ENCODE data around the gene MASTL.

DNA sequence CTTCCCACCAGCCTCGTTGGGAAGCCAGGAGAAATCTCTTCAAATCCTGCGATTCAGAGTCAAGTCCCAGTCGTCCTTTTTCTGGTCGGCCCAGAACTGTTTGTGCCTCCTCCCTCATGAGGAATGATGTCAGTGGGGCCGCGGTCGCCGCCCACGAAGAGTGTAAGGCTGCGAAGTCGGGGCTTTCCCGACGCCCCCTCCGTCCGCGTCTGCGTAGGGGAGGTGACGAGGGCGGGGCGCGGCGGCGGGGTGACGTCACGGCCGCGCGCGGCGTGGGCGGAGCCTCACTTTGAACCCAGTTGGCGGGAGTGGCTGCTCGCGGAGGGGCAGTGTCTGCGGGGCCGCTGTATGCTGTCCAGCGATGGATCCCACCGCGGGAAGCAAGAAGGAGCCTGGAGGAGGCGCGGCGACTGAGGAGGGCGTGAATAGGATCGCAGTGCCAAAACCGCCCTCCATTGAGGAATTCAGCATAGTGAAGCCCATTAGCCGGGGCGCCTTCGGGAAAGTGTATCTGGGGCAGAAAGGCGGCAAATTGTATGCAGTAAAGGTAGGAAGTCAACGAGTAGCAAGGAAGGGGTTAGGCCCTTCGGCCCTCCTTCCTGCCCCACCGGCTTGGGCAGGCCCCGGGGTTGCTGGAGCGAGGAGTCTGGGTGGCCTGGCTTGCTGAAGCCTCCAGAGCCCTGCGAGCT is at the start of gene MASTL:
- TF ChIP-seq POLR2AphosphoS5 (IDR thresholded peaks at IDR 0.05; ENCODE audit: low read depth, low read length), result peak; percentile 88
- TF ChIP-seq SIN3A (IDR thresholded peaks at IDR 0.05; ENCODE audit: borderline replicate concordance, low read depth, low read length), result peak; percentile 53; the same call in 1 of the 2 replicates
- TF ChIP-seq CTCF (IDR thresholded peaks at IDR 0.05), result no peak
- no peak for TF ChIP-seq EZH2phosphoT487 (IDR thresholded peaks at IDR 0.05; ENCODE audit: borderline replicate concordance, low read depth)
- TF ChIP-seq, protein P1, sequence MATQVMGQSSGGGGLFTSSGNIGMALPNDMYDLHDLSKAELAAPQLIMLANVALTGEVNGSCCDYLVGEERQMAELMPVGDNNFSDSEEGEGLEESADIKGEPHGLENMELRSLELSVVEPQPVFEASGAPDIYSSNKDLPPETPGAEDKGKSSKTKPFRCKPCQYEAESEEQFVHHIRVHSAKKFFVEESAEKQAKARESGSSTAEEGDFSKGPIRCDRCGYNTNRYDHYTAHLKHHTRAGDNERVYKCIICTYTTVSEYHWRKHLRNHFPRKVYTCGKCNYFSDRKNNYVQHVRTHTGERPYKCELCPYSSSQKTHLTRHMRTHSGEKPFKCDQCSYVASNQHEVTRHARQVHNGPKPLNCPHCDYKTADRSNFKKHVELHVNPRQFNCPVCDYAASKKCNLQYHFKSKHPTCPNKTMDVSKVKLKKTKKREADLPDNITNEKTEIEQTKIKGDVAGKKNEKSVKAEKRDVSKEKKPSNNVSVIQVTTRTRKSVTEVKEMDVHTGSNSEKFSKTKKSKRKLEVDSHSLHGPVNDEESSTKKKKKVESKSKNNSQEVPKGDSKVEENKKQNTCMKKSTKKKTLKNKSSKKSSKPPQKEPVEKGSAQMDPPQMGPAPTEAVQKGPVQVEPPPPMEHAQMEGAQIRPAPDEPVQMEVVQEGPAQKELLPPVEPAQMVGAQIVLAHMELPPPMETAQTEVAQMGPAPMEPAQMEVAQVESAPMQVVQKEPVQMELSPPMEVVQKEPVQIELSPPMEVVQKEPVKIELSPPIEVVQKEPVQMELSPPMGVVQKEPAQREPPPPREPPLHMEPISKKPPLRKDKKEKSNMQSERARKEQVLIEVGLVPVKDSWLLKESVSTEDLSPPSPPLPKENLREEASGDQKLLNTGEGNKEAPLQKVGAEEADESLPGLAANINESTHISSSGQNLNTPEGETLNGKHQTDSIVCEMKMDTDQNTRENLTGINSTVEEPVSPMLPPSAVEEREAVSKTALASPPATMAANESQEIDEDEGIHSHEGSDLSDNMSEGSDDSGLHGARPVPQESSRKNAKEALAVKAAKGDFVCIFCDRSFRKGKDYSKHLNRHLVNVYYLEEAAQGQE (IDR thresholded peaks at IDR 0.05; ENCODE audit: low read depth, low read length), result no peak
- no peak for TF ChIP-seq RAD21 (IDR thresholded peaks at IDR 0.05; ENCODE audit: low read length)
- no peak for TF ChIP-seq IRF3 (IDR thresholded peaks at IDR 0.05; ENCODE audit: low read depth, low read length)

Measured in SK-N-SH (cell line).